Effector CD8-positive, alpha-beta T cell (primary cell): ENCODE results near the gene FXYD3.
A peak's percentile ranks its signal among the peaks of the same experiment; 100 is the strongest.
"Not testable (repeated sequence)": the region's sequence is repeated elsewhere in the genome, so short reads cannot be mapped to it uniquely, and the experiment has no call there.

ENCODE experiments used
- DNase-seq: peaks from one replicate; lab custom pipeline; 2025; lab: John Stamatoyannopoulos, UW

The FXYD3 gene

DNA sequence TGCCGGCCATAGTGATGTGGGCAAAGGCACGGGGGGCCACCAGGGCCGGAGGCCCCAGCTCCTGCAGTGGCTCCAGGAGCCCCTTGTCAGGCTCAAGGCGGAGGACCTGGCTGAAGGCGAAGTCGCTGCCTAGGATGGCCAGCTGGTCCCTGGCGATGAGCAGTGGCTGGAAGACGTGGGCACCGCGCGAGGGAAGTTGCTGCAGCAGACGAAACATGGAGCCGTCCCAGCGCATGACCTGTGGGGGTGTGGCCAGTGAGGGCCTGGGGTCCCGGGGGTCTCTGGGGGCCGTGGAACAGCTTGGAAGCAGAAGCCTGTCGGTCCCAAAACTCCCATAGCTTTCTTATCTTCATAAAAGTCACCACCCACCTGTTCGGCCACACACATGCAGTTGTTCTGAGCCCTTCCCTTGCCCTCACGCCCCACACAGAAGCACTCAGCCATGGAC lies 9.7 kb downstream of the FXYD3 start:
- no peak for DNase-seq

DNA sequence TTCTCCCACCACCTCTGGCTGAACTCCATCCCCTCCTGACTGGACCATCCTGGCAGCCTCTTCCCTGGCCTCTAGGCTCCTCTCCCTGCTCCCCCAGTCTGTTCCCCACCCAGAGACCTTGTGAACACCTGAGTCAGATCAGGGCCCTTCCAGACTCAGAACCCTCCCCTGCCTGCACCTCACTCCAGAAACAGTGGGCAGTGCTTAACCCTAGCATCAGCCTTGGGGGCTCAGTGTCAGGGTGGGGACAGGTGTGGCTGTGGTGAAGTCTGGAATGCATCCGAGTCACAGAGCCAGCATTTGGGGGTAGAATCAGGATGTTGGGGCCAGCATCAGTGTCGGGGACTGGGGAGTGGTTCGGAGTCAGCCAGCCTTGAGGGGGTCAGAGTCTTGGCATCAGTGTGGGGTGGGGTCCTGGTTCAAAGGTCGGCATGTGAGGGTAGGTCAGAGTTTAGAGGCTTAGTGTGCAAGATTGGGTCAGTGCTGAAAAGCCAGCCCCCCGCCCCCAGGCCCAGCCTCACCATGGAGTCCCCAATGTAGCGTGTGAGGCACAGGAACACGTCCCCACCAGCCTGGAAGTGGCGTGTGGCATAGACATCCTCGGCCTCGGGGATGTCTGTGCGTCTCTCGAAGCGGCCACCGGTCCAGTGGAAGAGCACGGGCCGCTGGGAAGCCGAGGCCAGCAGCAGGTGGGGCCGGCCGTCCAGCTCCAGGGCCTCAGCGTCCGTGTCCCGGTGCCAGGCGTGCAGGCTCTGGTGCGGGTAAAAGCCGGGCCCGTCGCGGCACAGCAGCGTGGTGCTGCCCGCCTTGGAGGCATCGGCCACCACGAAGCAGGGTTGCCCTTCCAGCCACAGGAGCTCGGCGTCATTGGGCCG lies 10.4 kb downstream of the FXYD3 start:
- no peak for DNase-seq

DNA sequence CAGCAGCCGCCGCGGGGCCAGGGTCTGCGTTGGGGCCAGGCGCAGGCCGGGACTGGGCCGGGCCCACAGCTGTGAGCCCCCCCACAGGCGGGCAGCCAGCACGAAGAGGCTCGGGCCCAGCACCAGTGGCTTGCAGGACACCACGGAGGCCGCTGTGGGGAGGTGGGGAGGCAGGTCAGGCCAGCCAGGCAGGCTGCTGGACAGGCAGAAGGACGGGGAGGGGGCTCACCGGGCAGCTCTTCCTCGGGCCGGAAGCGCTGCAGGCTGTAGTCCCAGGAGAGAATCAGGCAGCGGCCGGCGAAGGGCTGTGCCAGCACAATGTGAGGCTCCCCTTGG lies 11.0 kb downstream of the FXYD3 start:
- no peak for DNase-seq

DNA sequence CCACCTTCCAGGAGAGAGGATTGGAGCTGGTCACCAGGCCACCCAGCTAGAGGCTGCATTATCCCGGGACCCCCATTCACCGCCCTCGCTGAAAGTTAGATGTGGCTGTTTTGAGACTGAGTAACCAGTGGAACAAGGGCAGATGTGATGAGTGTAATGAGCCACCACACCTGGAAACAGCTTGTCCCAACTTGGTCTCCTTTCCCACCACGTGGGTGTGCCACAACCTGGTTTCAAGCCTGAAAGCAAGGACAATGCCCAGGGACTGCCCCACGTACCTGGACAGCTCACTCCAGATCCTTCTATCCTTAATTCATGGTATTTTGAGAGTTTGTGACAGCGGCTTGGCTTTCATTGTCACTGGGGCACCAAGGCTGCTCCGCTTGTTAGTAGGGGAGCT lies 12.2 kb downstream of the FXYD3 start:
- DNase-seq: no peak

DNA sequence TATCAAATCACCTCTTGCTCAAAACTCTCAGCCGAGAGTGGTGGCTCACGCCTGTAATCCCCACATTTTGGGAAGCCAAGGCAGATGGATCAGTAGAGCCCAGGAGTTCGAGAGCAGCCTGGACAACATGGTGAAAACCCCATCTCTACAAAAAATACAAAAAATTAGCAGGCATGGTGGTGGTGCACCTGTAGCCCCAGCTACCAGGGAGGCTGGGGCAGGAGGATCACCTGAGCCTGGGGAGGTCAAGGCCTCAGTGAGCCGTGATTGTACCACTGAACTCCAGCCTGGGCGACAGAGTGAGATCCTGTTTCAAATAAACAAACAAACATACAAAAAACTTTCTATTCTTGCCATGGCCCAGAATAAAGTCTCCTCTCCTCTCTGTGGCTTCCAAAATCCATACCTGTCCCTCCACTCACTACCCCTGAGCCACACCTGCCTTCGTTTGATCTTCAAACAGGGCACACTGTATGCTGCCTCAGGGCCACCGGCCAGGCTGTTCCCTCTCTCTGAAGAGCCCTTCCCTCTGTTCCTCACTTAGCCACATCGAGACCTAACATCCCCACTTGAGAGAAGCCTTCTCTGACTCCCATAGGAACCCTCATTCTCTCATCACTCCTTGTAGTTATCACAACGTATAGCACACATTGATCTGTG lies 12.9 kb downstream of the FXYD3 start:
- no peak for DNase-seq

DNA sequence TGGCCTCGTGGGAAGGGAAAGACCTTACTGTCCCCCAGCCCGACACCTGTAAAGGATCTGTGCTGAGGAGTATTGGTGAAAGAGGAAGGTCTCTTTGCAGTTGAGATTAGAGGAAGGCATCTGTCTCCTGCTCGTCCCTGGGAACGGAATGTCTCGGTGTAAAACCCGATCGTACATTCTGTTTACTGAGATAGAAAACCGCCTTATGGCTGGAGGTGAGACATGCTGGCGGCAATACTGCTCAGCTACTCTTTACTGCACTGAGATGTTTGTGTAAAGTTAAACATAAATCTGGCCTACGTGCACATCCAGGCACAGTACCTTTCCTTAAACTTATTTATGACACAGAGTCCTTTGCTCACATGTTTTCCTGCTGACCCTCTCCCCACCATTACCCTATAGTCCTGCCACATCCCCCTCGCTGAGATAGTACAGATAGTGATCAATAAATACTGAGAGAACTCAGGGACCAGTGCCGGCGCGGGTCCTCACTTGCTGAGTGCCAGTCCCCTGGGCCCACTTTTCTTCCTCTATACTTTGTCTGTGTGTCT lies 14.2 kb downstream of the FXYD3 start:
- DNase-seq: not testable (repeated sequence)

DNA sequence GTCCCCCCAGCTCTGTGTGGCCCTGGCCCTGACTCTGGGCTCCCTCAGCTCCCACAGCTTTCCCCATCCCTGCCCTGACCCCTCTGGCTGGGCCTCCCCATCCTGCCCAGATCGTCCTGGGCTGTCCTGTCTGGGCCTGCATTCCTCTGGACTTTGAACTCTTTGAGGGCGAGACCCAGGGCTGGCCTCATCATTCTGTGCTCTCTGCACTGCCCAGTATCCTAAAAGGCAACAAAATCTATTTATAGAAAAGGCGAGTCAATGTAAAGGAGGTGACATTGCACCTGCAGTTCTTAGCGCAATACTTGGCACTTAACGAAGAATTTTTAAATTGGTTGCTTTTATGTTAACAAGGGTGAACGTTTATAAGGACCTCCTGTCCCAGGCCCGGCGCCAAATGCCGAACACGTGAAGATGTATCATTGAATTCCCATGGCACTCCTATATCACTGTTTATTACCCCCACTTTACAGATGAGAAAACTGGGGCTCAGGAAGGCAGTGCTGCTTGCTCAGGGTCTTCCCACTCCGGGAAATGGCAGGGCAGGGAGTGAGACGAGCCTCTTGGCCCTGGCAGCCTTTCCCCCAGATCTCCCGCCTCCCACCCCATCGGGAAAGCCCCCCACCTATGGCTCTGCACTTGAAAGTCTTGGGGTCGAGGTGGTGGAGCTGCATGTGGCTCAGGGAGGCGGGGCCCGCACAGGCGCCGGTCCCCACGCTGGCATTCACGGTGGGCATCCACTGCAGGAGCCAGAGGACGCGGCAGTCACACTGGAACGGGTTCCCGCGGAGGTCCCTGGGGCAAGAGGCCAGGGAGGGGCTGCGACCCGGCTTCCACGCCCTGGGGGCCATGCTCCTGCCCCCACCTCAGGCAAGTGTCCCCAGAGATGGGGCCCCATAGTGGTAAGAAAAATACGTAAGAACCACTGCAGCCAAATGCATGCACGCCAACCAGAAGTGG lies 15.4 kb downstream of the FXYD3 start:
- no peak for DNase-seq

DNA sequence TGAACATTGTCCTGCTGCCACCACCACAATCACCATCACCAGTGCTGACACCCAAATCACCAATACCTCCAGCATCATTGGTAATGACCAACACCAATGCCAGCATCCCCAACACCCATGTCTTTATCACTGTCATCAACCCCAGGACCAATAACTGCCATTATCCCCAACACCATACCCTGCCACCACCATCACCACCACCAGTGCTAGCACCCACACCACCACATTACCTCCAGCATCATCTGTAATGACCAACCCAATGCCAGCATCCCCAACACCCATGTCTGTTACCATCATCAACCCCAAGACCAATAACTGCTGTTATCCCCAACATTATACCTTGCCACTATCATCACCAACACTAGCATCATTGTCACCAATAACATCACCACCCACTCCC lies 16.6 kb downstream of the FXYD3 start:
- DNase-seq: no peak

DNA sequence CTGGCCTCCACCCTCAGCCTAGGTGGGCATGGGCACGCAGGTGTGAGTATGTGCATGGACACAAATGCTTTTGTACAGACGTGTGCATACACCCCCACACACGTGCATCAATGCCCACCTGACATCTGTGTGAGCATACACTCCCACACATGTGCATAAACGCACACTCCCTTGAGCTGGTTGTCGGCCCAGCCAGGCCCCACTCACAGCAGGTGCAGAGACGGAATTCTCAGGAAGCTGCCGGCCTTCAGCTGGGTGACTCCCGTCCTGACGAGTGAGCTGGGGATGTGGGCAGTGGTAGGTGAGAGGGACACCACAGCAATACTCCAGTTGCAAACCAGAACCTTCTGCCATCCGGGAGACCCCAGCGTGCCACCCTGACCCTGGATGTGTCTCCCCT lies 18.2 kb downstream of the FXYD3 start:
- DNase-seq: no peak

DNA sequence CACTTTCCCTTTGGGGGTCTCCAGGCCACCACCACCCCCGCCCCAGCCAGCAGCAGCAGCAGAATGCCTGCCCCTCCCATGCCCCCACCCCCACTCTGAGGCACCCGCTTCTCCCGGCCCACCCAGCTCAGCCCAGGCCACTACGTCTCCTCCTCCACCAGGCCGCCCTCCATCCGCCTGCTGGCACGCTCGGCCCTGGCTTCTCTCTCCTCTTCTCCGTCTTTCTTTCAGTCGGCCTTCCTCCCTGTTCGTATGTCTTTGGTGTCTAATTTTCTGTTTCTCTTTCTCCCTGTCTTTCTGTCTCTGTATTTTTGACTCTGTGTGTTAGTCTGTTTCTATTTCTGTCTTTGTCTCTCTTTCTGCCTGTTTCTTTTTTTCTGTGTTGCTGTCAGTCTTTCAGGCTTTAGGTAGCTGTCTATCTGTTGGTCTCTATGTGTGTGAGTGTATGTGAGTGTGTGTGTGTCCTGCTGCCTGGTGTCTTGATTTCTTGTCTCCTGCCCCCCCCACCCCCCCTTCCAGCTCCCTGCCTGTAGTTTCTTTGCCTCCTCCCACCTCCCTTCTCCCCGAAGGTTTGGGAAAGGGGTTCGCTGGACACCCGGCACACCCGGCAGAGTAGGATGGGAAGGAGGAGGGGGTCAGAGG lies 19.1 kb downstream of the FXYD3 start, which contains the start of gene LGI4:
TSS of gene LGI4 (minus strand) at position 459 of the 642 bp plus-strand sequence. CDS start at position 80, 379 bp downstream.
- DNase-seq: no peak

DNA sequence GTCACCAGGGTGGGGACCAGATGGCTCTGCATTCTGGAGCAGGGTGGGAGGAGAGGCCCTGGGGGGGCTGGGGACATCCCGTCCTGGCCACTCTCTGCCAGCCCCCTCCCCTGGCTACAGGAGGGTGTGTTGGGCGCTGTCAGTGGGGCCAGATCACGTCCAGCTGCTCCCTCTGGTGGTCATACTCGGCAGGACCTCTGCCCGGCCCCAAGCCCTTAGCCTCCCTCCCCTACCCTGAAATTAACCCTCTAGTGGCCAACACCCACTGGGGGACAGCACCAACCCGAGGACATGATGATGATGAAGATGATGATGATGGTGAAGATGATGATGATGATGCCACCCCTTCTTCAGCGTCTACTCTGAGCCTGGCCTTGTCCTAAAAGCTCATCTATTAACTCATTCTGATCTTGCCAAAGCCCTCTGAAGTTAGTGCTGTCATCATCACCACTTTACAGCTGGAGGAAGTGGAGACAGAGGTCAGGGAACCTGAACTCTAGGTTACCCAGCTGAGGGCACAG lies 19.8 kb downstream of the FXYD3 start:
- peak; percentile 22 for DNase-seq

DNA sequence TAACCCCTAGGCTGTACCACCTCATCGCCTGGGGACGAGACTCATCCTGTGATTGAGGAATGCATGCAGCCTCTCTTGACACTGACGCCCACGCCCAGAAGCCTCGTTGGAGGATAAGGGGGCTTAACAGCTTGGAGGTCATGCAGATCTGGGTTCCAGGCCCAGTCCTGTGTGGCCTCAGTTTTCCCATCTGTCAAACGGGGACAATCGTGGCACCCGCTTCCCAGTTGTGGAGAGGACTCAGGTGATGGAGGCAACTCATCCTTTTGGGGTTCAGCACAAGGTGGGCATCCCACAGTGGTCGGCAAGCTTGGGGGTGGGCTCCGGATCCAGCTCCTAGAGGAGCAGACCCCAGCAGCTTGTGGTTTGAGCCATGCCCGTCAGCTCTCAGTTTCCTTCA lies 20.6 kb downstream of the FXYD3 start:
- DNase-seq: no peak

DNA sequence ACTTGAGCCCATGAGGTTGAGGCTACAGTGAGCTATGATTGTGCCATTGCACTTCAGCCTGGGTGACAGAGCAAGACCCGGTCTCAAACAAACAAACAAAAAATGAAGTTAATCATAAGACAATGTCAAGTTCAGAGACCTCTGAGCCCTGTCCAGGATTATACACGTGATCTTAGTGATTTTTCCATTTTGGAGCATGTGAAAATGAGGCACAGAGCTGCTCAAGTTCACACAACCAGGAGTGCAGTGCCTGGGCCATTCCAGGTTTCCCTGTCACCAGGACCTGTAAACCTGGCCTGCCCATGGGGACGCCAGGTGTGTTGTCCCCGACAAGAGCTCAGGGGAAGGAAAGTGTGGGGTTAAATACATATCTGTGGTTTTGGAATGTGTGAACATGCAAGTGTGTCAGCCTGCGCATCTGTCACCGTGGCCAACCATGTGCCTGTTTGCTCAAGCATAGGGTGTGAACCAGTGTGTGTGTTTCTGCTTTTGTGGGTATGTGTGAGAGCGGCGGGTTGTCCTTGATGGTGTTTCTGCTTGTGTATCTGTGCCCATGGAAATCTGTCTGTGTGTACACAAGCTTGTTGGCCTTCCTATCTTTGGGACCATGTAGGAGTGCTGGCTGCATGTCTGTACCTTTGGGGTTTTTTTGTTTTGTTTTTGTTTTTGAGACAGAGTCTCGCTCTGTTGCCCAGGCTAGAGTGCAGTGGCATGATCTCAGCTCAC lies 21.5 kb downstream of the FXYD3 start:
- DNase-seq: no peak

DNA sequence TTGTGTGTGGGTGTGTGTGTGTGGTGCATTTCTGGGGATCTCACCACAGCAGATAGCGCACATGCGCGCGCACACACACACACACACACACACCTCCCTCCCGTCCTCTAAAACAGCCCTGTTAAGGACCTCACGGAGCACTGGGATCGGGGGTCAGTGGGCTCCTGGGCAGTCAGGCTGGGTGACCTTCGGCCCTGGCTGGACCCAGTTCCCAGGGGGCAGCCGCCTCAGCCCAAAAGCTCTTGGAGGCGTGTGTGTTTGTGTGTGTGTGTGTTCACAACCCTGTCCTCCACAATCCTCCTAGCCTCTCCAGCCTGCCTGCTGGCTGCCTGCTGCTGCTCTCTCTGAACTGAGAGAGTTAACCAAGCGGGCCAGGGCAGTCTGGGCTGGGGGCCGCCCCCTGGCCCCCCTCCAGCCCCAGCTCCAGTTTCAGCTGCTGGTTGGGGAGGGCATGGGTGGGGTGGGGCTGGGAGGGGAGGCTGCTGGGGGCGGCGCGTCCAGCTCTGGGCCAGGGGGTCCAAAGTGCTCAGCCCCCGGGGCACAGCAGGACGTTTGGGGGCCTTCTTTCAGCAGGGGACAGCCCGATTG lies 22.8 kb downstream of the FXYD3 start, which contains the start of gene FXYD1:
TSS of gene FXYD1 (plus strand) at position 520 of the 588 bp plus-strand sequence. CDS start 1,256 bp downstream, outside the sequence.
- no peak for DNase-seq

DNA sequence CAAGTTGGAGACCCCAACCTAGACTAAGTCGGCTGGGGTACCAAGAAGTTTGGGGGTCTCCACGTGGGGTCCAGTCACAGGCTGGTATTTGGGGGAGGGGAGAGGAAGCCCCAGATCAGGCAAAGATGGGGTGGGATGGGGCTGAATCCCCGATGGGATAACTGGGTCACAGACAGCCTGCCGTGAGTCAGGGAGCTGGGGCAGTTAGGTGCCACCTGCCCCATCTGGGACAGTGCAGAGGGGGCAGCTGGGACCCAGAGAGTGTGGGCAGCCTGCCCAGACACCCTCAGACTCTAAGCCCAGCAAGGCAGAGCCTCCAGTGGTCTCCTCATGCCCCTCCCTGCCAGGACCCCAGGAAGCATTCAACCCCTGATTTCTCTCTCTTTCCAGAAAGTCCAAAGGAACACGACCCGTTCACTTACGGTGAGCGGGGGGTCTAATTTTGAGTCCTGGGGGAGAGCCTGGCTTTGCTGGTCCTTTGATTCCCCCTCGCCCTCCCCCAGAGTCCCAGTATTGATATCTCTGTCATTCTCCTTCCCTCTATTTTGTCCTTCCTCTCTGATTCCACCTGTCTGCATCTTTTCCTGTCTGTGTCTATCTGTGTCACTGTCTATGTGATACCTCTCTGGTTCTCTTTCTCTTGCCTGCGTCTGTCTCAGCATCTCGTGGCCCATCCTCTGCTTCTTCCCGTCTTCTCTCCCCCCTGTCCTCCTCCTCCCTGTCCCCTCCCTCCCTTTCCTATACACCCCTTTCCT lies 24.8 kb downstream of the FXYD3 start:
- no peak for DNase-seq

DNA sequence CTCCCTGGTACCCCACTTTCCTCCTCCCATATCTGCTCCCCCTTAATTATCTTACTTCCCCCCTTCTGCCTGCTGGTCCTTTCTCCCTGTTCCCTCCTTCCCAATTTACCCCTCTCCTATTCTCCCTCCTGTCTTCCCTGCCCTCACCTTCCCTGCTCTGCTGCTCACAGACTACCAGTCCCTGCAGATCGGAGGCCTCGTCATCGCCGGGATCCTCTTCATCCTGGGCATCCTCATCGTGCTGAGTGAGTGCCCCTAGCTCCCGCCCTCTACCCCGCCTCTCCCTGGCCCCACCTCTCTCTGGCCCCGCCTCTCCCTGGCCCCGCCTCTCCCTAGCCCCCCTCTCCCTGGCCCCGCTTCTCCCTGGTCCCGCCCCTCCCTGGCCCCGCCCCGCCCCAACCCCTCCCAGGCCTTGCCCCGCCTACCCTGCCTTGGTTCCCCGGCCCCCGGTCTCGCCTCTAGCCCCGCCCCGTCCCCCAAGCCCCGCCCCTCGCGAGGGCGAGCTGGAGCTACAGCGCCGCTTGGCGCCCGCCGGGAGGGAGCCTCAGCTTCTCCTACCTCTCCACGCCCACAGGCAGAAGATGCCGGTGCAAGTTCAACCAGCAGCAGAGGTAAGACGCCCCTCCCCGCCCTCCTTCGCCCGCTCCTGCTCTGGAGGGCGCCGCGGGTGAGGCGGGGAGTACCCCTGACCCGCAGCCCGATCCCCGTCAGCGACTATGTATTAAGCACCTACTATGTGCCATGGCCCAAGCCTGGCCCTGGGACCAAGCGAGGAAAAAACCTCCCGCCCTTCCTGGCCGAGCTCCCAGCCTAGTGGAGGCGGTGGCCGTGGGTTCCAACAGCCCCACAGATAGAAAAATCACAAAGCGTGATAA lies 25.6 kb downstream of the FXYD3 start:
- peak; percentile 97 for DNase-seq

DNA sequence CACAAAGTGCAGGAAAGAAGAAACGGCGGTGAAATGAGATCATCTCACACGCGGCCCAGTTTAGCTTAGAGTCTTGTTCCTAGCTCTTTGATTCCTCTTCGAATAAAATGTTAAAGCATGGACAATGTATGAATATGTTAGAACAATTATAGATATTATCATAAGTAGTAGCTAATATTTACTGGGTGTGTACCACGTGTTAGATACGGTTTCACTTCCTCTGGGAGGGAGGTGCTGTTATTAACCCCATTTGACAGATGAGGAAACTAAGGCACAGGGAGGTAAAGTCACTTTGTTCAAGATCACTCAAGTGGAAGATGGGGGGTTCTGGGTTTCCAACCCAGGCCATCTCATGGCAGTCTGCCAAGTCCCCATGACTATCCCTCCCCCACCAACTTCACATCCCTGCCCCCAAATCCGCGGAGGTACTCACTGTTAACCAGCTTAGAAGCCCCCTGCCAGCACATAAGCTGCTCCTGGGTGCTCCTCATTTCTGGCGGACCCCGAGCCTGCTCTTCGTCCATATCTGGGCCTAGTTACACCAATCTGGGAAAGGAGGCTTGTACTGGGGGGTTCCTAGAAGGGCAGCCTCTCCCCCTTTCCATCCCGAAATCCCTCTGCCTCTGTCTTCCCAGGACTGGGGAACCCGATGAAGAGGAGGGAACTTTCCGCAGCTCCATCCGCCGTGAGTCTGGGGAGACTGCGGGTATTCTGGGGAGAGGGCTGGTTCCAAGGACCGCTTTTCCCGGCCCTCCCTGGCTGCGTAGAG lies 26.4 kb downstream of the FXYD3 start:
- DNase-seq: no peak
